Activated naive CD4-positive, alpha-beta T cell (primary cell): Measurements from ENCODE around the gene ELFN2.
"Not testable (repeated sequence)": the region's sequence is repeated elsewhere in the genome, so short reads cannot be mapped to it uniquely, and the experiment has no call there.

Experiments
- DNase-seq, 4 experiments: peaks; one replicate each; lab custom pipeline; 2025; lab: John Stamatoyannopoulos, UW

The ELFN2 gene

DNA sequence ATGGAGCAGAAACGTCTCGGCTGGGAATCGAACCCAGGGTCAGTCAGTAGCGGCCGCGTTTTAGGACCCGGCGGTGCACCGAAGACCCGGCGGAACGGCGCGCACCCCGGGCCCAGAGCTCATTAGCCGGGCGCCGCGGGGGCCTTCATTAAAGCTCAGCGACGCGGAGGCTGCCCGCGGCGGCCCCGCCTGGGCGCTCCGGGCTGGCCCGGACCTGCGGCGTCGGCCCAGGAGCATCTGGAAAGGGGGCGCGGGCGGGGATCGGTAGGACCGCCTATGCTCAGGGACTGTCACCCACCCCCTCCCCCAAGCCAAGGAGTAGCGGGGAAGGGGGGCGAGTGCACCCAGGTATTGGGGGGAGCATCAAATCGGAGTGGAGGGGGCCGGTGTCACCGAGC is 92.8 kb downstream of the ELFN2 start:
- no peak for DNase-seq

DNA sequence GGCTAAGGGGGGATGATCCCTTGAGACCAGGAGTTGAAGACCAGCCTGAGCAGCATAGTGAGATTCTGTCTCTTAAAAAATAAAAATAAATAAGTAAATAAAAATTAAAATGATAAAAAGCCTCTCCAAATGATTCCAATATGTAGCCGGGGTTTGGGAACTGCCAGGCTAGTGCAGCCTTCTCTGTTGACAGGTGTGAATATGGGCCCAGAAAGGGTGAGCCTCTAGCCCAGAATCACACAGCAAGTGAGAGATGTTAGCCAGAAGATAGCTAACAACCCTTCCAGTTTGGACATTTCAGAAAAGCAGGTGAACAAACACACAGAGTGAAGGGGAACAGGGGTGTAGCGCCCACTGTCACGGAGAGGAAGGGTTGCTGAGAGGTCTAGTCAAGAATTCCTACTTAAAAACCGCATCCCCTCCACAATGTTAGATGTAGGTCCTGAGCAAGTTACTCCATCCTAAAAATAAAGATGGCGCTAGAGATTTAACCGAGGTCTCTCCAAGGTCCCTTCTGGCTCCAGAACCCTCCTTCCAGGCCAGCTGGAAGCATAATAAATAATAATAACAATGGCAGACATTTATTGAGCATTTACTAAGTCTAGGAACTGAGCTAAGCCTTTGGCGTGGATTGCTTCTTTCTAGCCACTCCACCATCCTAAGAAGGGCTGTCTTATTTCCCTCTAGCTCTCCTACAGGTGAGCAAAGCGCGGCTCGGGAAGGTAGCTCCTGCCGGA is 93.4 kb downstream of the ELFN2 start:
- no peak for DNase-seq

- DNase-seq: no peak
Observed at GRCh38 chr22:37331856-37332536, 95.3 kb downstream of the ELFN2 start.

DNA sequence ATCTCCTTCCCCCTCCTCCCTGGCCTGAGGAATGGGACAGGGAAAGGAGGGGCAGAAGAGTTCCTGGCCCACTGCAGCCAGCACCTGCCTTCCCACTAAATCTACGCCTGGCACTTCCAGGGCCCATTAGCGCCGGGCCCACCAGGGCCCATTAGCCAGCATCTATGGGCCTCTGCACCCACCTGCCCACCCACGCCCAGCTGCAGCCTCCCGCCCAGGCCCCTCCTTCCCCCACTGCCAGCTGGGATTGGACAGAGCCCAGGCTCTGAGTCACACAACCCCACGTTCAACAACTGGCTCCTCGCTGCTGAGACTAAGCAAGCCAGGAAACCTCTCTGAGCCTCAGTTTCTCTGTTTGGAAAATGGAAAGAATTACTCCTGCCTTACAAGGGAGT is 96.2 kb downstream of the ELFN2 start:
- no peak for DNase-seq

DNA sequence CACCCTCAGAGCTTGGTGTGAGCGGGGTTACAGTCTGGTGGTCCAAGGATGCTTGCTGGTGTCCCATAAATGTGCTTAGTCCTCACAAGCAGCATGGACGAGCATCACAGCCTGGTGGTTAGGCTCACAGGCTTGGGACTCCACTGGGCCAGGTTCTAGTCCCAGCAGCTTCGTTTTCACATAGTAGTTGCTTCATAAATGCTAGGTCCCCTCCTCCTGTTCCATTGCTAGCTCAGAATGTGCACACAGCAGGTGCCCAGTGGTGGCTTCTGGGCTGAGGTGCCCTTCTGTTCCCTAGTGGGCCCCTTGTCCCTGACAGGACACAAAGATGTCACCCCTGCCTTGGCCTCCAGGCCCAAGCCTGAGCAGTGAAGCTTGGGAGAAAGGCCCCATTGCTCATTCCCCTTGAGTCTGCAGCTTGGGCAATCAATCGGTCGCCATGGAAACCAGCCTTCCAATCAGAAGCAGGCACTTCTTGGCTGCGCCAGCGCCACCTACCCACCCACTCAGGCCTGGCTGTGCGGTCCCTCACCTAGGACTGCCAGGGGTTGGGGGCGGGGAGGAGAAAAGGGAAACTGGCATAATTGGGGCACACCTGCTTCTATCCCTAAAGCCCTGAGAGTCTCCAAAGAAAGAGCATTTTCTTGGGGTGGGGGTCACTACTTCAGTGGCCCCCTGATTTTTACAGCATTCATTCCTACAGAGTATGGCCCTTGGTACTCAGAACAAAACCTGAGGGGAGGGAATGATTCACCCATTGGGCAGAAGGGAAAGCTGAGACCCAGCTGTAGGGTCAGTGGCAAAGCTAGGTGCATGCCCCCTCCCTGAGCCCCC is 96.9 kb downstream of the ELFN2 start:
- no peak for DNase-seq

DNA sequence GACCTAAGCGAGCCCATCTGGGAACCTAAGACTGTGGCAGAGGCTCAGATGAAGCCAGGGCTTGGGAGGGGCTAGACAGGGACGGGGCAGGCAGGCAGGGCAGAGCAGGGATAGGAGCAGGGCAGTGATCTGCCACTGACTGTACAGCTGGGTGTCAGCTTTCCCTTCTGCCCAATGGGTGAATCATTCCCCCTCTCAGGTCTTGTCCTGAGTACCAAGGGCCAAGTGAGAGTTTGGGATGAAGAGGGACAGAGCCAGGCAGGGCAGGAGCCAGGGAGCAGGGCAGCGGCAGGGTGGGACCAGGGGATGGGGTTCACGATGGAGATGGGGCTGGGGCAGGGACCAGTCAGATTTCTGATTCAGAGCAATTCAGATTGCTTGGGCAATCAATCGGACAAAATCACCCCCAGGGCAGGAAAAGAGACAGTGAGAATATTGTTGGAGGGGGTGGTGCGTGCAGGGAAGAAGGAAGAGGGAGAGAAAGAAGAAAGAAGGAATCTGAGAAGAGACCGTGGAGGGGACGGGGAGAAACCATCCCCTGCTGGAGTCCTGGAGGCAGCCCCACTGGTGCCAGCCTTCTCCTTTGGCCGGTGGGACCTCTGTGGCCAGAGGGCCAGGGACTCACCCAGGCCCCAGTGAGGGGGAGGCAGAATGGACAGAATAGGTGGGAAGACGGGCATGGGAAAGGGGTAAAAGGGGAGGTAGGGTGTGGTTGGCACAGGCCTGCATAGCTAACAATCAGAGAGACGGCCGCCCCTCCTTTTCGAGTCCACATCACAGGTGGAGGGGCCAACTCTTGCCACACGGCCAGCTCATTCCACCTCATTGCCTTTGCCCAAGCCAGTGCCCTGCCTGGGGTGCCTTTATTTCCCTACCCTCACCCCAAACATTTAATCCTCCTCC is 97.8 kb downstream of the ELFN2 start:
- DNase-seq: no peak

GRCh38 chr22:37328538-37329237 is 98.6 kb downstream of the ELFN2 start:
- not testable (repeated sequence) for DNase-seq

DNA sequence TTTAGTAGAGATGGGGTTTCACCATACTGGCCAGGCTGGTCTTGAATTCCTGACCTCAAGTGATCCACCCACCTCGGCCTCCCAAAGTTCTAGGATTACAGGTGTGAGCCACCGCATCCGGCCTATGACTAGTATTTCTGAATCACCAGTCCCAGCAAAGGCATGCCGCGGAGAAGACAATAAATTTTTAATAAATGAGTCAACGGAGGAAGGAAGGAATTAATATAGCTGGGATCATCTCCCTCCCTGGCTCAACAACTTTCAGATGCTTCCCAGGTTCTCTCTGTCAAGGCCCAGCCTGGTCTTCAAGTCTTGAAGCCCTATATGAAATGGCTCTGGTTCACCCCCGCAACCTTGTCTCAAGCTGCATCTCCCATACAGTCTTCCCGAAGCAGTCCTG is 99.3 kb downstream of the ELFN2 start:
- DNase-seq: no peak

DNA sequence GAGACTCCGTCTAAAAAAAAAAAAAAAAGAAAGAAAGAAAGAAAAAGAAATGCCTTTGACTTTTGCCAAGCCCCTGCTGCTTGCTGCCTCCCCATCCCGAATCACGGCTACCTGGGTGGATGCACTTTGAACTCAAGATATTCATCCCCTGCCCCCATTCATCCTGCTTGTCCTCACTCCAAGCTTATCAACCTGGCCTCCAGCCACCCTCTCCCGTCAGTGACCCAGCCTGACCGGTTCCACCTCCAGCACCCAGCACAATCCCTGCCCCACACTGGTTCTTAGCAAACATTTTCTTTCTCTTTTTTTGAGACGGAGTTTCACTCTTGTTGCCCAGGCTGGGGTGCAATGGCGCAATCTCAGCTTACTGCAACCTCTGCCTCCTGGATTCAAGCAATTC is 100.6 kb downstream of the ELFN2 start:
- no peak for DNase-seq

DNA sequence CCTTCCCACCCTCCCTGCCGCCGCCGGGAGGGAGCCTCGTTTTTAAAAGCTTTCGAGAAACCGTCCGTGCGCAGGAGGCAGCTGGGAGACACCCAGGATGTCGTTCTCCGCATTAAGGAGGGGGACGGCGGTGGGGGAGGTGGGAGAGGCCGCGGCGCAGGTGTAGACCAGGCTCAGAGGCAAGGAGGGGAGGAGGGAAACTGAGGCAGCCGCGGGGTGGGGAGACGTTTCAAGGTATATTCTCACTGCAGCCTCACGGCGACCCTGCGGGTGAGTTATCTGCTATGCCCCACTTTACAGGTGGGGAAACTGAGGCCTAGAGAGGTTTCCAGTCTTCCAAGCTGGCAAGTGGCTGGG is 102.3 kb downstream of the ELFN2 start:
- no peak for DNase-seq

DNA sequence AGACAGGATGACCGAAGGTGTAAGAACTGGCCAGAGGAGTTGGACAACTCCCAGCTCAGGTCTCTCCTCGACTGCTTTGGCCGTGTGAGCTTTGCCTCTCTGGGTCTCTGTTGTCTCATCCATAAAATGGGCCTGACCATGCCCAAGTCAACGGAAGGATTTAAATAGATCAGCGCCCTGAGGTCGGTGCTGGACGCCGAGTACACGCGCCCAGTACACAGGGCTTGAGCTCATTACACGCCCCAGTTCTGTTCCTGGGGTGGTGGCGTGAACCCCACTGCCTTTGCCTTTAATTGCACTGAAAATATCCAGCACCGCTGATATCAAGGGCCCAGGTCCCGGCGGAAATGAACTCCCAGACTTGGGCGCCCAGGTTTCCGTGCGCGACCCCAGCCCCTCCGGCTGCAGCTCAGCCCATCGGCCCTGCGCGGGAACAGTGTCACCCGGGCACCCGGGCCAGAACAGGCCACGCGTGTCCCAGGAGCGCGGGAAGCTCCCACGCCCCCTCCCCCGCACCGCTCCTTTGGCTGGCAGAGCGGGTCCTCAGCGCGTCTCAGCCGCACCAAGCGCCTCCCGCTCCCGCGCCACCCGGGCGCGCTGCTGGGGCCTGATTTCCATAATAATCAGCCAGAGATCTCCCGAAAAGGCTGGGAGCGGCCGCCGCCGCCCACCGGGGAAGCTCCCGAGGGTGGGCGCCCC is 102.8 kb downstream of the ELFN2 start:
- DNase-seq: no peak

GRCh38 chr22:37320726-37321677 is 106.3 kb downstream of the ELFN2 start:
- DNase-seq: no peak

GRCh38 chr22:37319469-37319868 is 107.8 kb downstream of the ELFN2 start:
- no peak for DNase-seq

GRCh38 chr22:37318364-37319109 is 108.7 kb downstream of the ELFN2 start:
- DNase-seq: no peak
